DMS53 treated with DMSO at 0.1 percent for 48 hours (cell line): ENCODE results near the gene MAFB.

Experiments used
- DNase-seq: peaks from one replicate; lab custom pipeline; 2025; ENCODE audit not compliant: unreplicated experiment; lab: John Stamatoyannopoulos, UW

Gene MAFB

DNA sequence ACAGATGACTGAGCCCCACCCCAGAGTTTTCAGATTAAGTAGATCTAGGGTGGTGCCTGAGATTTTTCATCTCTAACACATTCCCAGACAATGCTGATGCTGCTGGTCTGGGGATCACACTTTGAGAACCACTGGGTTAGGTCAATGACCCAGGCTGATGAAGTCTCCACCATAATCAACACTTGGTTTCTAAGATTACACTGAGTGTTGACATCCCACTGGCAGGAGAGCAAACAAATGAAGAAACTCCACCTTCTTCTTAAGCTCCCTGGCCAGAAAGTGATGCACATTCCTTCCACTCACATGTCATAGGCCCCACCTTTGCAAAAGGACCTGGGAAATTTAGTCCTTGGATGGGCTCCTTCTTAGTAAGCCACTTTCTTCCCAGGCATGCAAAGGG lies 53.1 kb downstream of the MAFB start:
- no peak for DNase-seq
